GM21526 (cell line): ENCODE results near the gene TCTN3.
"Not testable (repeated sequence)": the region's sequence is repeated elsewhere in the genome, so short reads cannot be mapped to it uniquely, and the experiment has no call there.

Experiments
- ATAC-seq: cut with Tn5 transposase; IDR thresholded peaks from one replicate; pipeline ENCODE4 v1.9.1; 2021; ENCODE audit warnings: moderate library complexity; ENCODE audit not compliant: unreplicated experiment, low FRiP score

TCTN3 gene

GRCh38 chr10:95640891-95641315 is 52.8 kb downstream of the TCTN3 start:
- no peak for ATAC-seq

- no peak for ATAC-seq
Observed at GRCh38 chr10:95637911-95638310, 55.8 kb downstream of the TCTN3 start.

DNA sequence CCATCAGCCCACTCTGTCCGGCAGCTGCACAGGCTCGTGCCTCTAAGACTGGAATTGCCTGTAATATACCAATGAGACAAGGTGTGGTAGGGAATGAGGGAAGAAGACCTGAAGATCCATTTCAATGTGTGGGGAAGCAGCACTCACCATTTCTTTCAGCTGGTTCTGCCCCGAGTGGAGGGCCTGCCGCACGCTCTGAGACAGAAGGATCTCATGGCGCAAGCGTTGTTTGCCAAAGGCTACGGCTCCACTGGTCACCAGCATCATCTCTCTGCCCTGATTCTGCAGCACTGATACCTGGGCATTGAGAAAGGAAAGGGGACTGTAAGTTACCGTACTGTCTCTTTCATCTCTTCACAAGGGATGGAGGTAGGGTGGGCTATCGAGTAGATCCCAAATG is 56.6 kb downstream of the TCTN3 start:
- no peak for ATAC-seq

DNA sequence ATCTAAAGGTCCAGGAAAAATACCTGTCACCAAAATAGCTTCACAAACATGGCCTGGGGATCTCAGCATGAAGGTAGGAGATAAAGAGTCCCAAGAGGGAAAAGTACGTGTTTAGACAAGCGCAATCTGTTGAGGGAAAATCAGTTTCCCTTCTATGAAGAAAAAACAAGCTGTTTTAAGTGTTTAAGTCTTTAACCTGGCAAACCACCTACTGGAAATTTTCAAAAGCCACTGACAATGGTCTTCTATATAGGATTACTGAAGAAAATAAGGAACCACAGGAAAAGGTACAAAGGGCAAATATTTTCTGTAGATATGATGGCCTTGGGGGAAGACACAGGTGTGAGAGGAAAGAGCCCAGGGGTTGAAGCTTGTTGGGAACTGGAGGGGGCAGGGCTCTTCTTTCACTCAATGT is 58.4 kb downstream of the TCTN3 start:
- ATAC-seq = no peak

DNA sequence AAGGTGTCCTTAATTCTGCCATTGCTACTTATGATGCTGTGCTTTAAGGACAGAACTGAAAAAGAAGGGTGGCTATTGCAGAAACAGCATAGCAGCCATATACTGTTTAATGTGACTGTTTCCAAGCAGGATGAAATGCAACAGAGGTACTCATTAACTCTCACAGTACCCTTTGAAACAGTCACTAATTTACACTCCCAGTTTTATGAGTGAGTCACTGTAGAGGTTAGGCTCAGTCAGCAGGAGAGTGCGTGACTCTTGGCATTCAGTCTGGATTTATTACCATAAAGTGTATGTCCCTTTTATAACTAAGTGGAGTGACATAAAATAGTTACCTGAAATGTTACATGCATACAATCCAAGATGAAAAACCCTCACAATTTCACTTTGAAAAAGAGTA is 64.9 kb downstream of the TCTN3 start:
- no peak for ATAC-seq

- no peak for ATAC-seq
Observed at GRCh38 chr10:95626500-95626899, 67.2 kb downstream of the TCTN3 start.

- not testable (repeated sequence) for ATAC-seq
Observed at GRCh38 chr10:95620415-95620814, 73.3 kb downstream of the TCTN3 start.

DNA sequence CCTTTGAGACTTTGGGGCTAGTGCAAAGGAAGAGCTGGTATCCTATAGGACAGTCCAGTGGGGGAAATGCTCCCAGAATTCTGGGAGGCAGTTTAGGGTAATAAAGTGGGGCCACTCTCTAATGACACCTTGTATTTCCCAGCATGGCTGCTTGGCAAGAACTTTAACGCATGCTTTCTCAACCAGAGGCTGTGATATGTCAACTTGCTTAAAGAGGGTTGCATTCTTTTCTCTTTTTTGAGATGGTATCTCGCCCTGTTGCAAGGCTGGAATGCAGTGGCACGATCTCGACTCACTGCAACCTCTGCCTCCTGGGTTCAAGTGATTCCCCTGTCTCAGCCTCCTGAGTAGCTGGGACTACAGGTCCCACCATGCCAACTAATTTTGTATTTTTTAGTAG is 75.6 kb downstream of the TCTN3 start:
- ATAC-seq = no peak

DNA sequence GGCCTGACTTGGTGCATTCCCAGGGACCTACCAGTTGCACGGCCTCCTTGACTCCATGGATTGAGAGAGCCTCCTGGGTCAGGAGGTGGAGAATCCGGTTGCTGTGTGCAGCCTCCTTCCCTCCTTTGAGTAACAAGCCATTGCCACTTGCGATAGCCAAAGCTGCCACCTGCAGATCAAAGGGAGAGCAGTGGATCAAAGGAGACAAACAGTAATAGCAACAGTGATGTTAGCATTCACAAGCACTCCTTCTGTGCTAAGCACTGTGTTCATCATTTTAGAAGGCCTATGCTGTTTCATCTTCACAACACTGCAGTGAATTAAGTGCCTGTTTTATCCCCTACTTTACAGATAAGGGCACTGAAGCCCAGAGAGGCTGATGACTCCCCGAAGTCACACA is 77.3 kb downstream of the TCTN3 start:
- no peak for ATAC-seq
